SU-DHL-6 (cell line): ENCODE data around the gene TBC1D4.

Source experiments
- EZH2phosphoT487 ChIP-seq: fragments of 200-600 bp; sonication (generic), shearing (Covaris generic); conservative IDR thresholded peaks from 2 replicates; pipeline ENCODE4 v1.6.1; 2018; ENCODE audit warnings: mild to moderate bottlenecking, antibody characterized with exemption, low read length, moderate library complexity, mixed read lengths
- TF ChIP-seq, protein P1 (sequence below): fragments of 200-600 bp; sonication (generic); IDR thresholded peaks from one replicate; pipeline ENCODE4 v1.5.1; 2017; ENCODE audit warnings: antibody characterized with exemption, mild to moderate bottlenecking, low read length, moderate library complexity; ENCODE audit not compliant: insufficient read depth, poor library complexity, severe bottlenecking

DNA sequence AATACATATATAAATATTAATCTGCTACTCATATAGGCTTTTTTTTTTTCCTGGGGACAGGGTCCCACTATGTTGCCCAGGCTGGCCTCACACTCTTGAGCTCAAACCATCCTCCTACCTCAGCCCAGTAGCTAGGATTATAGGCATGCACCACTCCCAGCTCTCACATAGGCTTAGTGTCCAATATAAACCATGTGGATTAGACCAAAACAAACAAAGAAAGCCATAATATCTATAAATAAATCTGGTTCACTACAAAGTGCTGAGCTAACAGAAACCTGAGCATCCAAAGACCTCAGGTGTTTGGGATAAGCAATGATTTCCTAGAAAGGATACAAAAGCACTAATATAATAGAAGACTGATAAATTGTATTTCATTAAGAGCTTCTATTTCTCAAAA lies 26.0 kb downstream of the TBC1D4 start:
- TF ChIP-seq, protein P1, sequence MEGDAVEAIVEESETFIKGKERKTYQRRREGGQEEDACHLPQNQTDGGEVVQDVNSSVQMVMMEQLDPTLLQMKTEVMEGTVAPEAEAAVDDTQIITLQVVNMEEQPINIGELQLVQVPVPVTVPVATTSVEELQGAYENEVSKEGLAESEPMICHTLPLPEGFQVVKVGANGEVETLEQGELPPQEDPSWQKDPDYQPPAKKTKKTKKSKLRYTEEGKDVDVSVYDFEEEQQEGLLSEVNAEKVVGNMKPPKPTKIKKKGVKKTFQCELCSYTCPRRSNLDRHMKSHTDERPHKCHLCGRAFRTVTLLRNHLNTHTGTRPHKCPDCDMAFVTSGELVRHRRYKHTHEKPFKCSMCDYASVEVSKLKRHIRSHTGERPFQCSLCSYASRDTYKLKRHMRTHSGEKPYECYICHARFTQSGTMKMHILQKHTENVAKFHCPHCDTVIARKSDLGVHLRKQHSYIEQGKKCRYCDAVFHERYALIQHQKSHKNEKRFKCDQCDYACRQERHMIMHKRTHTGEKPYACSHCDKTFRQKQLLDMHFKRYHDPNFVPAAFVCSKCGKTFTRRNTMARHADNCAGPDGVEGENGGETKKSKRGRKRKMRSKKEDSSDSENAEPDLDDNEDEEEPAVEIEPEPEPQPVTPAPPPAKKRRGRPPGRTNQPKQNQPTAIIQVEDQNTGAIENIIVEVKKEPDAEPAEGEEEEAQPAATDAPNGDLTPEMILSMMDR, result no peak
- no peak for TF ChIP-seq EZH2phosphoT487
